HCT116 (cell line): ENCODE results near the gene REXO5. TPM values are rescaled to one million over a fixed set of nuclear protein-coding genes. Genes with fewer than 3 reads are reported as not detected.

ENCODE experiments used
- ATAC-seq: fragments of 200-7000 bp; cut with Tn5 transposase; 2 replicates; pipeline ENCODE4 v1.9.1; 2020; ENCODE audit warnings: mild to moderate bottlenecking, moderate library complexity
- BruUV-seq: library from RNA; stranded (reverse); fragments of 400-500 nt; replicated peaks from 2 replicates; lab custom pipeline; 2021; lab: Mats Ljungman, UMichigan
- CTCF ChIA-PET: fragments of 300-600 bp; sonication (Branson Sonifier 250); formaldehyde crosslinking; loops from one replicate; lab custom pipeline; 2021; ENCODE audit warnings: antibody characterized with exemption; lab: Charles Lee
- POLR2A ChIA-PET: fragments of 300-600, 350-600 bp; sonication (Branson Sonifier 250); formaldehyde crosslinking; loops from one replicate; lab custom pipeline; 2021; ENCODE audit warnings: antibody characterized with exemption; lab: Charles Lee
- RAD21 ChIA-PET, 2 experiments: fragments of 300-600 bp; sonication (Branson Sonifier 250); formaldehyde crosslinking; loops; one replicate each; lab custom pipeline; 2023; ENCODE audit warnings: low total read pairs in 2 of 2; ENCODE audit not compliant: uncharacterized antibody in 2 of 2, unreplicated experiment in 2 of 2, low non-redundant PET in 1 of 2; lab: Charles Lee
- DNase-seq: peaks from one replicate; pipeline ENCODE4 v3.0.0-alpha.2; 2010; ENCODE audit warnings: low read depth, low spot score
- H2AFZ ChIP-seq: fragments of 200-600 bp; shearing (Covaris generic), sonication (generic); 2 replicates; pipeline ENCODE4 v1.6.1; 2017; ENCODE audit warnings: low read depth, mixed run types, mixed read lengths, antibody characterized with exemption, low read length; ENCODE audit not compliant: poor library complexity, severe bottlenecking
- H3K27ac ChIP-seq: 2 replicates; pipeline ENCODE4 v1.5.1; 2012; ENCODE audit warnings: low read depth, low read length
- H3K27me3 ChIP-seq: fragments of 200-600 bp; sonication (generic); 2 replicates; pipeline ENCODE4 v1.6.1; 2016; ENCODE audit warnings: mixed run types, low read length, mixed read lengths; ENCODE audit not compliant: insufficient read depth
- H3K36me3 ChIP-seq, 2 experiments: fragments of 200-500 bp in 1 of 2; fragments of 200-600 bp in 1 of 2; sonication (Bioruptor generic) in 1 of 2; sonication (generic) in 1 of 2; 2 replicates each; pipeline versions ENCODE4 v1.5.1 to v1.6.1; 2014 to 2016; ENCODE audit warnings: low read length in 2 of 2, inconsistent platforms in 1 of 2, mixed read lengths in 1 of 2, mixed run types in 1 of 2; ENCODE audit not compliant: insufficient read depth in 2 of 2, control insufficient read depth in 1 of 2
- H3K4me1 ChIP-seq, 2 experiments: fragments of 200-600 bp in 1 of 2; sonication (generic) in 1 of 2; 2 replicates each; pipeline versions ENCODE4 v1.5.1 to v1.6.1; 2012 to 2017; ENCODE audit warnings: low read length in 2 of 2, inconsistent platforms in 1 of 2, mild to moderate bottlenecking in 1 of 2, mixed read lengths in 1 of 2, mixed run types in 1 of 2, moderate library complexity in 1 of 2; ENCODE audit not compliant: insufficient read depth in 2 of 2, control insufficient read depth in 1 of 2
- H3K4me2 ChIP-seq: fragments of 200-600 bp; sonication (generic); 2 replicates; pipeline ENCODE4 v1.6.1; 2017; ENCODE audit warnings: mixed run types, low read length, mixed read lengths
- H3K4me3 ChIP-seq, 2 experiments: fragments of 200-600 bp in 1 of 2; sonication (generic) in 1 of 2; replicated peaks in 1 of 2; 2 replicates each; pipeline ENCODE4 v1.5.1; 2011 to 2016; ENCODE audit warnings: low read length in 2 of 2, control low read depth in 1 of 2, low read depth in 1 of 2, mild to moderate bottlenecking in 1 of 2, mixed read lengths in 1 of 2, mixed run types in 1 of 2
- H3K79me2 ChIP-seq: fragments of 200-600 bp; sonication (generic); 2 replicates; pipeline ENCODE4 v1.6.1; 2017; ENCODE audit warnings: mild to moderate bottlenecking, mixed run types, low read length, moderate library complexity, mixed read lengths; ENCODE audit not compliant: insufficient read depth
- H3K9ac ChIP-seq: fragments of 200-600 bp; sonication (generic); 2 replicates; pipeline ENCODE4 v1.6.1; 2016; ENCODE audit warnings: low read length, mixed read lengths
- H3K9me2 ChIP-seq: fragments of 200-600 bp; sonication (generic), shearing (Covaris generic); 2 replicates; pipeline ENCODE4 v1.6.1; 2017; ENCODE audit warnings: mixed run types, mild to moderate bottlenecking, moderate library complexity; ENCODE audit not compliant: insufficient read depth
- H3K9me3 ChIP-seq, 2 experiments: fragments of 200-500 bp in 1 of 2; fragments of 200-600 bp in 1 of 2; sonication (Bioruptor generic) in 1 of 2; sonication (generic) in 1 of 2; 2 replicates each; pipeline ENCODE4 v1.6.1; 2014 to 2017; ENCODE audit warnings: low read length in 2 of 2, mixed read lengths in 2 of 2, inconsistent platforms in 1 of 2, low read depth in 1 of 2, mild to moderate bottlenecking in 1 of 2, mixed run types in 1 of 2, moderate library complexity in 1 of 2; ENCODE audit not compliant: control insufficient read depth in 1 of 2, insufficient read depth in 1 of 2
- H4K20me1 ChIP-seq: fragments of 200-600 bp; sonication (generic), shearing (Covaris generic); 2 replicates; pipeline ENCODE4 v1.6.1; 2017; ENCODE audit warnings: mixed run types, mild to moderate bottlenecking, moderate library complexity; ENCODE audit not compliant: insufficient read depth
- ATF3 ChIP-seq: IDR thresholded peaks from 2 replicates; pipeline ENCODE4 v1.6.1; 2012
- CEBPB ChIP-seq: IDR thresholded peaks from 2 replicates; pipeline ENCODE4 v1.6.1; 2012; ENCODE audit warnings: low read depth
- EGR1 ChIP-seq: IDR thresholded peaks from 2 replicates; pipeline ENCODE4 v1.6.1; 2012; ENCODE audit warnings: low read depth
- ELF1 ChIP-seq: IDR thresholded peaks from 2 replicates; pipeline ENCODE4 v1.6.1; 2012; ENCODE audit warnings: low read depth, borderline replicate concordance
- EZH2 ChIP-seq: fragments of 200-600 bp; sonication (generic); IDR thresholded peaks from 2 replicates; pipeline ENCODE4 v1.6.1; 2017; ENCODE audit warnings: antibody characterized with exemption, mixed run types
- EZH2phosphoT487 ChIP-seq: fragments of 200-600 bp; IDR thresholded peaks from 2 replicates; pipeline ENCODE4 v1.6.1; 2018; ENCODE audit warnings: antibody characterized with exemption, borderline replicate concordance
- FOSL1 ChIP-seq: IDR thresholded peaks from 2 replicates; pipeline ENCODE4 v1.6.1; 2012; ENCODE audit warnings: low read depth
- REST ChIP-seq: IDR thresholded peaks from 2 replicates; pipeline ENCODE4 v1.6.1; 2012; ENCODE audit warnings: low read depth
- SIN3A ChIP-seq: IDR thresholded peaks from 2 replicates; pipeline ENCODE4 v1.6.1; 2012; ENCODE audit warnings: low read depth
- SP1 ChIP-seq: IDR thresholded peaks from 2 replicates; pipeline ENCODE4 v1.6.1; 2012; ENCODE audit warnings: low read depth
- YY1 ChIP-seq: IDR thresholded peaks from 2 replicates; pipeline ENCODE4 v1.6.1; 2011; ENCODE audit warnings: low read length, low read depth, moderate library complexity, mild to moderate bottlenecking; ENCODE audit not compliant: insufficient replicate concordance; ENCODE audit errors: extremely low read depth
- intact Hi-C: fragments of 100-400 bp; cut with micrococcal nuclease; formaldehyde crosslinking; loops from 2 replicates; pipeline ENCODE4 v1.10.0; 2022
- total RNA-seq: library from RNA; stranded (reverse); gene quantifications from one replicate; pipeline ENCODE4 v1.2.1, GENCODE V29; 2021; ENCODE audit not compliant: unreplicated experiment
- TF ChIP-seq, protein P1 (sequence below): IDR thresholded peaks from 2 replicates; pipeline ENCODE4 v1.6.1; 2012

The REXO5 gene
- total RNA-seq, 1 experiment from 2014 or later: 10.5 TPM

DNA sequence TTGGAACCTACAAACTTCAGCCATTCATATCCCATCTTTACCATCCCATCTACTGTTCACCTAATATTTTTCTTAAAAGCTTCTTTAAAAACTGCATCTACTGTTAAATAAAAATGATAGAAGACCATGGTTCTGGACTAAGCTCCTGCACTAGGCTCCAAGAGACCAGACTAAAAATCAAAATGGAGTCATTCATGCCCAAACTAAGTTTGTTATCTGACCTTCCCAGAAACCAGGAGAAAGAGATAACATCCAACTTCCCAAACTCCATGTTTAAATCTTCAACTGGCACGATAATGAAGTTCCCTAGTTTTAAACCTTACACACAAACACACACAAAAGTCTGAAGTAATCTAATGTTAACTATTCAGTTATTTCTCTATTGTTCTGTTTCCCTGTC is 80.0 kb downstream of the REXO5 start:
- Histone ChIP-seq H3K4me3 (no peak overlapping the region), H3K9ac (no peak overlapping the region), H3K27ac (no peak overlapping the region), H3K9me3 (no peaks in the 10 kb centered on the region), H3K9me2 (no peaks in the 10 kb centered on the region), H3K27me3 (no peaks in the 10 kb centered on the region), H3K4me1 (peaks cover 3 to 9% of the 10 kb centered on the region in 2 experiments; a peak in 3 of 4 replicates), H2AFZ (no peak overlapping the region), H3K79me2 (peaks cover 71% of the 10 kb centered on the region), H4K20me1 (no peaks in the 10 kb centered on the region), H3K36me3 (no peaks in the 10 kb centered on the region), H3K4me2 (no peak overlapping the region)
- CTCF ChIA-PET: no interaction called here
- no peak for ATAC-seq
- POLR2A ChIA-PET: no interaction called here
- intact Hi-C loops: no loop called here
- DNase-seq: no peak
- RAD21 ChIA-PET: no interaction called here
- BruUV-seq: no TSS peak
- TF ChIP-seq EZH2phosphoT487 (no peak), YY1 (no peak), EZH2 (no peak), EGR1 (no peak), ELF1 (no peak), ATF3 (no peak), SIN3A (no peak), SP1 (no peak), CEBPB (no peak)
- TF ChIP-seq, protein P1, sequence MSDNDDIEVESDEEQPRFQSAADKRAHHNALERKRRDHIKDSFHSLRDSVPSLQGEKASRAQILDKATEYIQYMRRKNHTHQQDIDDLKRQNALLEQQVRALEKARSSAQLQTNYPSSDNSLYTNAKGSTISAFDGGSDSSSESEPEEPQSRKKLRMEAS: no peak

GRCh38 chr16:20887207-20887606 is 80.9 kb downstream of the REXO5 start:
- Histone ChIP-seq H3K9ac (no peak overlapping the region), H3K27ac (no peak overlapping the region), H4K20me1 (no peaks in the 10 kb centered on the region), H2AFZ (no peak overlapping the region)
- CTCF ChIA-PET: no interaction called here
- TF ChIP-seq REST: no peak
- no peak for TF ChIP-seq FOSL1
- TF ChIP-seq ELF1: no peak
- TF ChIP-seq, all 23 proteins: peak for 0
- no peaks in the 10 kb centered on the region for H3K9me2 ChIP-seq
- peaks cover 3 to 9% of the 10 kb centered on the region in 2 experiments; a peak in 3 of 4 replicates for H3K4me1 ChIP-seq
- H3K79me2 ChIP-seq: peaks cover 73% of the 10 kb centered on the region
- ChIA-PET POLR2A (no interaction called here), RAD21 (no interaction called here)
- H3K36me3 ChIP-seq: no peaks in the 10 kb centered on the region
- no peak for DNase-seq
- intact Hi-C loops: no loop called here
- H3K4me2 ChIP-seq: no peak overlapping the region
- BruUV-seq: no TSS peak
- H3K27me3 ChIP-seq: no peaks in the 10 kb centered on the region
- ATAC-seq: no peak
- no peak overlapping the region for H3K4me3 ChIP-seq
- H3K9me3 ChIP-seq: no peaks in the 10 kb centered on the region
